Pancreas (tissue), 10 donors: Measurements from ENCODE around the gene EEF1A2. TPM values are rescaled to one million over a fixed set of nuclear protein-coding genes. Genes with fewer than 3 reads are reported as not detected.
A peak's percentile ranks its signal among the peaks of the same experiment; 100 is the strongest.
"Not testable (repeated sequence)": the region's sequence is repeated elsewhere in the genome, so short reads cannot be mapped to it uniquely, and the experiment has no call there.

Experiments used
- ATAC-seq, 4 donors: fragments of 200-7000 bp; cut with Tn5 transposase; one replicate each; pipeline versions ENCODE4 v1.8.0 to v1.9.1; 2020; ENCODE audit warnings: mild to moderate bottlenecking in 4 of 4, moderate library complexity in 4 of 4
- DNase-seq, 6 donors: peaks; one replicate each; pipeline ENCODE4 v3.0.0-alpha.2; 2020
- FAIRE-seq: peaks from 2 replicates; lab custom pipeline; 2012; peaks lifted over from hg19 to GRCh38; lab: Jason Lieb, UNC
- H3K27ac ChIP-seq, 4 donors: fragments of 200-600 bp; sonication (generic); 1 replicate in 3 of 4; 2 replicates in 1 of 4; pipeline versions ENCODE4 v1.5.0 to v1.8.0; 2020
- H3K27me3 ChIP-seq, 4 donors: fragments of 200-600 bp; one replicate each; pipeline ENCODE4 v1.8.0; 2021
- H3K36me3 ChIP-seq, 3 donors: fragments of 200-600 bp; sonication (generic) in 1 of 3; one replicate each; pipeline versions ENCODE4 v1.5.0 to v1.8.0; 2020 to 2021
- H3K4me1 ChIP-seq, 3 donors: fragments of 200-600 bp; one replicate each; pipeline ENCODE4 v1.8.0; 2021
- H3K4me3 ChIP-seq, 4 donors: fragments of 200-600 bp; sonication (generic) in 2 of 4; one replicate each; pipeline versions ENCODE4 v1.5.0 to v1.8.0; 2020 to 2021
- H3K9me3 ChIP-seq, 4 donors: fragments of 200-600 bp; one replicate each; pipeline ENCODE4 v1.8.0; 2021
- WGBS, 2 donors: extraction: QIAGEN DNeasy Blood & Tissue Kit; methylation state at CpG; one replicate each; pipeline ENCODE4 v1.1.7; 2013; 5-methylcytosine and 5-hydroxymethylcytosine counted together
- intact Hi-C, 3 donors: fragments of 100-400 bp; cut with DNase I; formaldehyde crosslinking; loops; one replicate each; pipeline versions ENCODE4 v1.11.1 to v1.14.2; 2022
- polyA plus RNA-seq, 2 donors: library from polyadenylated mRNA; stranded (reverse); fragments of 200-250 nt; gene quantifications; one replicate each; pipeline ENCODE4 v1.2.3, GENCODE V29; 2013
- total RNA-seq, 6 donors: library from RNA; stranded (reverse); fragmentation: NEBNext Ultra II Directional in 4 of 6; extraction: Animal tissue kit (Norgen Biotek cat#: 25700) in 4 of 6; gene quantifications; one replicate each; pipeline versions ENCODE4 v1.2.1 to v1.2.4, GENCODE V29; 2021 to 2023
- TF ChIP-seq, protein P1 (sequence below), 4 donors: fragments of 200-600 bp; sonication (generic) in 3 of 4; IDR thresholded peaks; one replicate each; pipeline versions ENCODE4 v1.5.0 to v1.8.0; 2021; ENCODE audit warnings: antibody characterized with exemption in 4 of 4
- donor health status: healthy with polysubstance abuse.
- donor health status: DM: no; HTN: no; CAD: no; lungs with moderate emphysema.
- donor health status: DM: no; HTN: no; CAD: no.
- donor health status: control.
- donor health status: control.
- donor health status: Bipolar disorder and iron deficiency.
- donor health status: DM: yes; HTN: yes; CAD: no.
- donor health status: DM: no; HTN: no; CAD: no.
- donor health status: DM: no; HTN: no; CAD: no.
- donor health status: DM: yes; HTN: yes; CAD: no.

Gene EEF1A2
- total and polyA plus RNA-seq, 8 donors, result 5.0 to 86.9 (median 19.7) TPM

DNA sequence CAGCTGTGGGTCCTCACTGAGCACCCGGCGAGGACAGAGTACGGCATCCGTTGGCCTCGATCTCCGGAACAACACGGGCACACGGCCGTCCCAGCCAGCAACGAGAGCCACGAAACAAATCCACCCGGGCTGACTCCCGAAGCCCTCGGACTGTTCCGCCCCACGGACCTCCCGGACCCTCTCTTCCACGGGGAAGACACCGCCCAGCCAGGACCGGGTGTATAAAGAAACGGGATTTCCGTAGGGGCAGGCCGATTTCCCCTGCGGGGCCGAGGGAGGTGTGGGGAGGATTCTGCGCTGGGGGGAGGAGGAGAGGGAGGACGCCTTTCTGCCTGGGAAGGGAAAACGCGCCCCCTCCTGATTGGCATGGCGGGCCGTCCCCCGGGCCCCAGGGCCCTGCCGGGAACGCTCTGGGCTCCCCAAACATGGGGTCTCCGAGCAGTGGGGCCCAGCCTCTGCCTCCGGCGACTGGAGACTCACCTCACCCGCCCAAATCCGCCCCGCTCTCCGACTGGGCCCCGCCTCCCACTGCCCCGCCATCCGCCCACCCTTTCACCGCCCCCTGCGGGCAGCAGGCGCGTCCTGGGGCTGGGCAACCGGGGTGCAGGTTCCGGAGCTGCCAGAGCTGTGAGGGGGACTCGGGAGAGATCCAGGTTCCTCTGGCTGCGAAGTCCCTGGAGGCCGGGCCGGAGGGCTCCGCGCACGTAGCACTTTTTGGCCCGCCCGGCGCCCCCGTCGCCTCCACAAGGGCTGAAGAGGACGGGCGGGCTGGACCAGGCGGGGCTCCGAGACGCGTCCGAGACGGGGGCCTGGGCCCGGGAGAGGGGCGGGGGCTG is 21.0 kb upstream of the EEF1A2 start:
- intact Hi-C loops, result no loop called here
- TF ChIP-seq, protein P1, sequence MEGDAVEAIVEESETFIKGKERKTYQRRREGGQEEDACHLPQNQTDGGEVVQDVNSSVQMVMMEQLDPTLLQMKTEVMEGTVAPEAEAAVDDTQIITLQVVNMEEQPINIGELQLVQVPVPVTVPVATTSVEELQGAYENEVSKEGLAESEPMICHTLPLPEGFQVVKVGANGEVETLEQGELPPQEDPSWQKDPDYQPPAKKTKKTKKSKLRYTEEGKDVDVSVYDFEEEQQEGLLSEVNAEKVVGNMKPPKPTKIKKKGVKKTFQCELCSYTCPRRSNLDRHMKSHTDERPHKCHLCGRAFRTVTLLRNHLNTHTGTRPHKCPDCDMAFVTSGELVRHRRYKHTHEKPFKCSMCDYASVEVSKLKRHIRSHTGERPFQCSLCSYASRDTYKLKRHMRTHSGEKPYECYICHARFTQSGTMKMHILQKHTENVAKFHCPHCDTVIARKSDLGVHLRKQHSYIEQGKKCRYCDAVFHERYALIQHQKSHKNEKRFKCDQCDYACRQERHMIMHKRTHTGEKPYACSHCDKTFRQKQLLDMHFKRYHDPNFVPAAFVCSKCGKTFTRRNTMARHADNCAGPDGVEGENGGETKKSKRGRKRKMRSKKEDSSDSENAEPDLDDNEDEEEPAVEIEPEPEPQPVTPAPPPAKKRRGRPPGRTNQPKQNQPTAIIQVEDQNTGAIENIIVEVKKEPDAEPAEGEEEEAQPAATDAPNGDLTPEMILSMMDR (IDR thresholded peaks at IDR 0.05), result no peak
- WGBS, 2 donors, result 2% methylated on average over 58 to 72 of the region's 72 CpGs
- ATAC-seq, result peak; percentile 39 to 64 (median 54)
- Histone ChIP-seq H3K4me3 (peak overlapping the region; percentile 70 to 91 (median 84)), H3K27me3 (no peaks in the 10 kb centered on the region), H3K36me3 (no peaks in the 10 kb centered on the region), H3K27ac (peak overlapping the region; percentile 90 to 99 (median 99)), H3K4me1 (peaks cover 6 to 8% (median 7%) of the 10 kb centered on the region in 3 donors), H3K9me3 (no peaks in the 10 kb centered on the region)
- FAIRE-seq, result no peak
- DNase-seq, result peak; percentile 55 to 90 (median 74)

DNA sequence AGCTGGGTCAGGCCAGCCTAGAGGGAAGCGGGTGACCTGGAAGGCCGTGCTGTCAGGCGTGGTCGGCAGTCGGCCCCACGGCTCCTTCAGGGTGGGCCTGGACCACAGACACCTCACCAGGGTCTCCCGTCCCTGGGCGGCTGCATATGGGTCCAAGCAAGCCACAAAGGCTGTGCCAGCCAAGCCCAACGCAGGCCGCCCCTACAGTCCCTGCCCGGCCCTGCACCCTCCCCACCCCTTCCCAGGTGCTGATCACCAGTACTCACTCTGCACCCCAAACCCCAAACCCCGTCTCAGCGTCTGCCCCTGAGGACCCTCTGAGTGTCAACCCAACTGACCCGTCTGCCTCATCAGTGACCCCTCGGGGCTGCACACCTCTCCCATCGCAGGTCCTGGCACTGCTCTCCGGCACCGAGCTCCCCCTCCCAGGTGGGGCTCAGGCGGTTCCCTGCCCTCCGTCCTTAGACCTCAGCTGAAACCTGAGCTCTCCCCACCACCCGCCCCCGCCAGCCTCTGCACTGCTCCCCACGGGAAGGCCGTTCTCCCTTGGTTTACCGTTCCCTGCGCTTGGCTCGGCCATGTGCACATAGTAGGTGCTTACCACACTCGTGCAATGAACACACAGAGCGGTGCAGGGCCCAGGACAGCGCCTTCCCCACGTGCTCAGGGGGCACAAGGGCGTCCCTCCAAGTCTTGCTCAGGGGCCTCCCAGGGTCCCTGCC is 20.2 kb upstream of the EEF1A2 start:
- H3K9me3 ChIP-seq, result no peaks in the 10 kb centered on the region
- no peaks in the 10 kb centered on the region for H3K36me3 ChIP-seq
- TF ChIP-seq, protein P1 (IDR thresholded peaks at IDR 0.05), result no peak
- no peaks in the 10 kb centered on the region for H3K27me3 ChIP-seq
- H3K27ac ChIP-seq, result no peak overlapping the region
- 73 to 78% methylated on average over 29 to 32 of the region's 32 CpGs for WGBS, 2 donors
- H3K4me1 ChIP-seq, result peaks cover 6 to 8% (median 7%) of the 10 kb centered on the region in 3 donors
- ATAC-seq (no peak), FAIRE-seq (no peak), DNase-seq (peak in 4 of 6 donors; percentile 41 to 83 (median 56))
- intact Hi-C loops, result no loop called here
- H3K4me3 ChIP-seq, result peak overlapping the region in 2 of 4 donors; percentile 84 to 91

DNA sequence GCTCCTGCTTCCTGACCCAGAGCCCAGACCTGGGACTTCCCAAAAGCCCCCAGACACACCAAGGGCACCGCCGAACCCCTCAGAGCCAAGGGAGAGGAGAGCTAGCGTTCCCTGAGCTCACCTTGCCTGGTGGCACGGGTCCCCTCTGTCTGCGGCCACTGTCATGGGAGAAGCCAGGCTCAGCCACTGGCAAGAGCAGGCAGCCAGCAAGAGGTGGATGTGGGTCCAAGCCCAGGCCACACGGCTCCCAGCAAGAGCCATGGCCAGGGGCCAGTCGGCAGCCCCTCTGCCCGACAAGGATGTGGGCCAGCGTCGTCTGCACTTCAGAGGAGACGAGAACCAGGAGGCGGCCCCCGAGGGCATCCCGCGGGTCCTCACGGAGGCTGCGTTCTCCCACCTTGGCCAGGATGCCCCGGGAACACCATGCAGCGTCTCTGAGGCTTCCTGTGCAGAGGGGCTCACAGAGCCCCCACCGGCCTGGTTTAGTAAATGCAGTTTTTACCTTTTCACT is 19.5 kb upstream of the EEF1A2 start:
- Histone ChIP-seq H3K36me3 (no peaks in the 10 kb centered on the region), H3K27ac (no peak overlapping the region), H3K4me3 (no peak overlapping the region), H3K27me3 (no peaks in the 10 kb centered on the region), H3K9me3 (no peaks in the 10 kb centered on the region), H3K4me1 (peaks cover 6 to 8% (median 7%) of the 10 kb centered on the region in 3 donors)
- 83 to 84% methylated on average over 18 to 20 of the region's 20 CpGs for WGBS, 2 donors
- peak in 3 of 6 donors; percentile 24 to 80 (median 47) for DNase-seq
- TF ChIP-seq, protein P1 (IDR thresholded peaks at IDR 0.05), result no peak
- FAIRE-seq, result no peak
- no peak for ATAC-seq
- intact Hi-C loops, result no loop called here

DNA sequence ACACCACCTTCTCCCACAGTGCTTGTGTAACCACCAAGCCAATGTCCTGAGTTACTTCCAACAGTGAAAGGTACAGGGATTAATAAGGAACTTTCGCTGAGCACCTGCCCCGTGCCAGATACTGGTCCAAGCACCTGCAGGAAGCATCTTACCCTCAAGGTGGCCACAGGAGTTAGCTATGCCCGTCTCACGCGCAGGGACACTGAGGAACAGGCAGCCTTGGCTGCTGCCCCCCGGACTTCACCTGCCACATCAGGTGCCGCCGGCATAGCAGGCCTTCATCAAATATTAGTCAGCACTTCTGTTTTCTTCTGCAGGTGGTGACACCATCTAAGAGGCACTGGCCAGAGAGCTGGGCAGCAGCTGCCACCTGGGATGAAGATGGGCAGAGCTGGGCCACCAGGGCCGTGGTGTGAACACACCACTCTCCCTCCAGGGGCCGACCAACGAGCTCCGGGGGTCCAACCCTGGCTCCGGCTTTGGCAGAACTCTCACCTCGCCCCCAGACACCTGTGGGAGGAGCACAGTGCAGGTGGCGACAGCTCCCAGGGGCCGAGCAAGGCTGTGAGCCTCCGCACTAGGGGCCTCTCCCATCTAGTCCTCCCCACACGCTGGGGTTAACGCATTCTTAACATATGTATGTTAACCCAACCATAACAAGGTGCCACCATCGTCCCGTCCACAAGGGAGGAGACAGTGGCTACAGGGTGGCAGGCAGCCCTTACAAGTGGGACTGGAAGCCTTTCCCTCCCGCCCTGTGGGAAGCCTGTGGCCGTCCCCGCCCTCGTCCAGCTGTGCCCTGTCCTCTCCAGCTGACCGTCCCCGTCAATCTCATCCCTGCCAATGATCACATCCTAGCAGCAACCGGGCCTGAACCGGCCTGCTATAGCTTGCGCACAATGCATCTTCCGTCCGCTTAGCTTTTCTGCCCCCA is 18.8 kb upstream of the EEF1A2 start:
- Histone ChIP-seq H3K36me3 (no peaks in the 10 kb centered on the region), H3K9me3 (no peaks in the 10 kb centered on the region), H3K4me1 (peaks cover 6 to 8% (median 7%) of the 10 kb centered on the region in 3 donors), H3K4me3 (no peak overlapping the region), H3K27ac (no peak overlapping the region), H3K27me3 (no peaks in the 10 kb centered on the region)
- no peak for FAIRE-seq
- peak in 1 of 6 donors; percentile 70 for DNase-seq
- ATAC-seq, result no peak
- TF ChIP-seq, protein P1 (IDR thresholded peaks at IDR 0.05), result no peak
- 86 to 93% methylated on average over 32 of the region's 32 CpGs for WGBS, 2 donors
- intact Hi-C loops, result no loop called here

DNA sequence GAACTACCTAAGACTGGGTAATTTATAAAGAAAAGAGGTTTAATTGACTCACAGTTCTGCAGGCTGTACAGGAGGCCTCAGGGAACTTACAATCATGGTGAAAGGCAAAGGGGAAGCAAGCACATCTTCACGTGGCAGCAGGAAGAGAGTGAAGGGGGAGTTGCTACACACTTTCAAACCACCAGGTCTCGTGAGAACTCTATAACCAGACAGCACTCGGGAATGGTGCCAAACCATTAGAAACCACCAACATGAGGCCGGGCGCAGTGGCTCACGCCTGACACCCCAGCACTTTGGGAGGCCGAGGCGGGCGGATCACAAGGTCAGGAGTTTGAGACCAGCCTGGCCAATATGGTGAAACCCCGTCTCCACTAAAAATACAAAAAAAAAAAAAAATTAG is 15.6 kb upstream of the EEF1A2 start:
- H3K9me3 ChIP-seq, H3K27ac ChIP-seq, H3K27me3 ChIP-seq, H3K4me1 ChIP-seq, FAIRE-seq, intact Hi-C loops, ATAC-seq, H3K36me3 ChIP-seq, H3K4me3 ChIP-seq: not testable (repeated sequence)
- peak in 1 of 6 donors; percentile 29 for DNase-seq
- WGBS, 2 donors, result 76 to 78% methylated on average over 9 to 10 of the region's 10 CpGs
